A549 (cell line): Measurements from ENCODE around the gene COPG1.

Experiments
- ATOH8 ChIP-seq: fragments of 250-450 bp; sonication (Bioruptor Pico); IDR thresholded peaks from 2 replicates; pipeline ENCODE4 v1.5.0; 2020; ENCODE audit warnings: low read depth, mild to moderate bottlenecking, moderate library complexity
- CTCF ChIP-seq: fragments of >200 bp; sonication (Bioruptor Twin); formaldehyde crosslinking; IDR thresholded peaks from 3 replicates; pipeline ENCODE4 v1.5.1; 2016
- EP300 ChIP-seq, 2 experiments: fragments of >200 bp; sonication (Bioruptor Twin); formaldehyde crosslinking; IDR thresholded peaks; 2 replicates in 1 of 2; 3 replicates in 1 of 2; pipeline ENCODE4 v1.6.1; 2016 to 2017
- FOSB ChIP-seq: fragments of 250-450 bp; sonication (Bioruptor Pico); IDR thresholded peaks from 2 replicates; pipeline ENCODE4 v1.5.0; 2020; ENCODE audit warnings: mild to moderate bottlenecking, moderate library complexity
- JUNB ChIP-seq: fragments of >200 bp; sonication (Bioruptor Twin); formaldehyde crosslinking; IDR thresholded peaks from 2 replicates; pipeline ENCODE4 v1.6.1; 2016
- MAFK ChIP-seq: fragments of 450-650 bp; IDR thresholded peaks from 2 replicates; pipeline ENCODE4 v1.6.1; 2014; ENCODE audit not compliant: partially characterized antibody
- POLR2A ChIP-seq: IDR thresholded peaks from 2 replicates; pipeline ENCODE4 v1.6.1; 2012; ENCODE audit warnings: mild to moderate bottlenecking, low read length
- REST ChIP-seq: fragments of 200-600 bp; sonication (generic); IDR thresholded peaks from 2 replicates; pipeline ENCODE4 v1.6.1; 2016; ENCODE audit warnings: antibody characterized with exemption, mild to moderate bottlenecking, moderate library complexity
- SREBF2 ChIP-seq: fragments of 450-650 bp; IDR thresholded peaks from 2 replicates; pipeline ENCODE4 v1.6.1; 2014; ENCODE audit warnings: mild to moderate bottlenecking, moderate library complexity

GRCh38 chr3:129235344-129235917 is 14.0 kb upstream of the COPG1 start:
- TF ChIP-seq SREBF2: no peak
- TF ChIP-seq MAFK: no peak
- no peak for TF ChIP-seq CTCF
- no peak for TF ChIP-seq FOSB (CRISPR knock-in tag)
- TF ChIP-seq ATOH8: no peak
- no peak for TF ChIP-seq JUNB
- TF ChIP-seq POLR2A: no peak
- TF ChIP-seq EP300 (IDR thresholded peaks at IDR 0.05): no peak
- no peak for TF ChIP-seq REST
